GM18868 (cell line): ENCODE results near the gene FOXJ1.
"Not testable (repeated sequence)": the region's sequence is repeated elsewhere in the genome, so short reads cannot be mapped to it uniquely, and the experiment has no call there.

Source experiments
- ATAC-seq: cut with Tn5 transposase; IDR thresholded peaks from one replicate; pipeline ENCODE4 v1.9.1; 2021; ENCODE audit warnings: mild to moderate bottlenecking, moderate library complexity; ENCODE audit not compliant: unreplicated experiment

The FOXJ1 gene

GRCh38 chr17:76141212-76142038 lies at the start of gene FOXJ1:
Gene FOXJ1 (minus strand): TSS chr17:76141245. CDS start chr17:76140395, 850 bp downstream.
- peak; percentile 69 for ATAC-seq

GRCh38 chr17:76189741-76190140 lies 48.7 kb upstream of the FOXJ1 start:
- ATAC-seq, result no peak

GRCh38 chr17:76189247-76189646 lies 48.2 kb upstream of the FOXJ1 start:
- no peak for ATAC-seq

- no peak for ATAC-seq
Measured at GRCh38 chr17:76188213-76189016, 47.4 kb upstream of the FOXJ1 start.

- ATAC-seq, result not testable (repeated sequence)
Measured at GRCh38 chr17:76186774-76187173, 45.7 kb upstream of the FOXJ1 start.

GRCh38 chr17:76184290-76184689 lies 43.2 kb upstream of the FOXJ1 start:
- no peak for ATAC-seq

GRCh38 chr17:76182016-76182764 lies 41.1 kb upstream of the FOXJ1 start:
- ATAC-seq, result no peak

- ATAC-seq, result no peak
Measured at GRCh38 chr17:76179496-76180467, 38.7 kb upstream of the FOXJ1 start.

- no peak for ATAC-seq
Measured at GRCh38 chr17:76178124-76178523, 37.1 kb upstream of the FOXJ1 start.

- ATAC-seq, result no peak
Measured at GRCh38 chr17:76176701-76177574, 35.9 kb upstream of the FOXJ1 start.

GRCh38 chr17:76174037-76174436 lies 33.0 kb upstream of the FOXJ1 start:
- ATAC-seq, result no peak

- no peak for ATAC-seq
Measured at GRCh38 chr17:76173474-76173873, 32.4 kb upstream of the FOXJ1 start.

- ATAC-seq, result no peak
Measured at GRCh38 chr17:76171706-76172105, 30.7 kb upstream of the FOXJ1 start.

GRCh38 chr17:76170114-76170513 lies 29.1 kb upstream of the FOXJ1 start:
- ATAC-seq, result no peak

- ATAC-seq, result no peak
Measured at GRCh38 chr17:76166906-76167305, 25.9 kb upstream of the FOXJ1 start.

GRCh38 chr17:76166168-76166567 lies 25.1 kb upstream of the FOXJ1 start:
- no peak for ATAC-seq

- no peak for ATAC-seq
Measured at GRCh38 chr17:76164331-76164730, 23.3 kb upstream of the FOXJ1 start.

GRCh38 chr17:76163919-76164318 lies 22.9 kb upstream of the FOXJ1 start:
- no peak for ATAC-seq

GRCh38 chr17:76161619-76162266 lies 20.7 kb upstream of the FOXJ1 start:
- ATAC-seq, result no peak
